ENCODE data around the gene MEAF6.

The MEAF6 gene

GRCh38 chr1:37471345-37472231, 43.0 kb downstream of the MEAF6 start:
- DNase-seq = no peak

DNA sequence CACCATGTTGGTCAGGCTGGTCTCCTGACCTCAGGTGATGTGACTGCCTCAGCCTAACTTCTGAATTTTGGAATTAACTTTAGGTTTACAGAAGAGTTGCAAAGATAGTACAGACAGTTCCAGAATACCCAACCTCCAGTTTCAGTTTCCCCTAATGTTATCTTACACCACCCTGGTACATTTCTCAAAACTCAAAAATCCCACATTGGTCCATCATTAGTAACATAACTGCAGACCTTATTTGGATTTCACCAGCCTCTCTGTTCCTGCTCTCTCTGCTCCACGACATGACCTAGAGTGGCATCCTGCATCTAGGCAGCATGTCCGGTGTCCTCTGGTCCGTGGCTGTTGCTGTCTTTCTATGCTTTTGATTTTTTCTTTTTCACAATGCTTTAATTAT, 45.2 kb downstream of the MEAF6 start:
- no peak for DNase-seq

DNA sequence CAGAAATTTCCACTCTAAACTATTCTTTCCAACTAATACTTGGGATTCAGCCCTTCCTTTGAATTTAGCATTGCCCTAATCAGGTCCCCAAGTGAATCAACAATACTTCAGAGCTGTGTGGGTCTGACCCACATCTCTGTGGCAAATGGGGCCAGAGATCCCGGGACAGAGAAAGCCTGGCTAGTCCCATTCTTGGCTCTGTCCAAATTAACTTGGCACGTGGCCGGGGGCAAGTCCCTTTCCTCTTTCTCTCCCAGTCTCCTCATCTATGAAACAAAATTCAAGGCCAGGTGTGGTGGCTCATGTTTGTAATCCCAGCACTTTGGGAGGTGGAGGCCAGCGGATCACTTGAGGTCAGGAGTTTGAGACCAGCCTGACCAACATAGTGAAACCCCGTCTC, 46.5 kb downstream of the MEAF6 start:
- DNase-seq = no peak

GRCh38 chr1:37465593-37466517, 48.7 kb downstream of the MEAF6 start:
- DNase-seq = no peak

DNA sequence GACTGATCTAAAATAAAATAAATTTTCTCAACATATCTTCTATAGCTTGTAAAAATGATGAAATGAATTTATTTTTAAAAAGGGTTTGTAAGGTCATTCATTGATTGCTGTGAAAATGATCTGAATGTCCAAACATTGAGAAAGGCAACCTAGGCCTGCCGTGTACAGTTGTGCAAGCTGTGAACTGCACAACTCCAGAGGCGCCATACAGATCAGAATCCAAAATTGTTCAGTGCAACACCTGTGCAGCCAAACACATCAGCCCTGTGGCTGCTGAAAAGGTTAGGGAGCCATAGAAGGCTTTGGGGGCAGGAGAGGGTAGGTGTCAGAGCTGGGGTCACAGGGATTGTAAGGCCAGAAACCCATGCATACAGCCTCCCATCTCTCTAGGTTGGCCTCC, 50.1 kb downstream of the MEAF6 start:
- DNase-seq = no peak

DNA sequence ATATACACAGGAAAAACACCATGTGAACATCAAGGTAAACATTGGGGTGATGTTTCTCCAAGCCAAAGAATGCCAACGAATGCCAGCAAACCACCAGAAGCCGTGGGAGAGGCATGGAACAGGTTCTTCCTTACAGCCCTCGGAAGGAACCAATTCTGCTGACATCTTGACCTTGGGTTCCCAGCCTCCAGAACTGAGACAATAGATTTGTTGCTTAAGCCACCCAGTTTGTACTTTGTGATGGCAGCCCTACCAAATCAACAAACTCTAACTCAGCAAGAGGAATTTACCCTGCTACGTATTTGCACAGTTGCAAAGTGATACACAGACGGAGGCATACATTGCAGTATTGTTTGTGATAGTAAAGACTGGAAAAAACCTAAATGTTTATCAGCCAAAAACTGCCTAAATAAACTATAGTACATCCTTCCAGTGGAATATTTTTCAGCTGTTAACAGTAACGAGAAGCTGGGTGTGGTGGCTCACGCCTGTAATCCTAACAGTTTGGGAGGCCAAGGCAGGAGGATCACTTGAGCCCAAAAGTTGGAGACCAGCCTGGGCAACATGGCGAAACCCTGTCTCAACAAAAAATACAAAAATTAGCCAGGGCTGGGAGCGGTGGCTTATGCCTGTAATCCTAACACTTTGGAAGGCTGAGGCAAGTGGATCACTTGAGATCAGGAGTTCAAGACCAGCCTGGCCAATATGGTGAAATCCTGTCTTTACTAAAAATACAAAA, 52.7 kb downstream of the MEAF6 start:
- DNase-seq = no peak

DNA sequence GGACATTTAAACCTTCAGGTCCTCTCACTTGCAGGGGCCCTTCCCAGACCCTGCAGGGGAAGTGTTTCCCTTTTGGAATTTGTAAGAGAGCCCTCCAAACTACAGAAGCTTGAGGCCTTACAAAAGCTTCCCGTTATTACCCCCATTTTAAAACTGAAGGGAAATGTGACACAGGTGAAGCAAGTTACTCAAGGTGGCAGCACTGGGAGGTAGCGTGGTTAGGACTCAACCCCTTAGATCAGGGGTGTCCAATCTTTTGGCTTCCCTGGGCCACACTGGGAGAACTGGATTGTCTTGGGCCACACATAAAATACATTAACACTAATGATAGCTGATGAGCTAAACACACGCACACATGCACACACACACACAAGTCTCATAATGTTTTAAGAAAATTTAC, 56.0 kb downstream of the MEAF6 start:
- DNase-seq = no peak

- DNase-seq = no peak
Measured at GRCh38 chr1:37456614-37457013, 58.0 kb downstream of the MEAF6 start.

DNA sequence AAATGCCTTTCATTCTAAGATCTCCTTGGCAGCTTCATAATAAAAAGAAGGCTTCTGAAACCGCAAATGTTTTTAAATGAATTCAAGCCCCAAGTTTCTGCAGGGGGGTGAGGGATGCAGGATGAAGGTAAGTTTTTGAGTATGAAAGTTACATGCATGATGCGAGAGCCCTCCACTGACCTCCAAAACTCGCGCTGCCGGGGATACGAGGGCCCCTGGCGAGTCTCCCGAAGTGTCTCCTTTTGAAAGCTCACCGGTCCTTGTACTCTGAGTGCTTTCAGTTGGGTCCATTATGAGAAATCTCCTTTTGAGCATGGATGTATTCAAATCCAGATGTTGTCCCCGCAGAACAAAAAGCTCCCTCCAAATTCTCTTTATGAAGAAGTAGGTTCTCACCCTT, 59.0 kb downstream of the MEAF6 start:
- no peak for DNase-seq

- DNase-seq = no peak
Measured at GRCh38 chr1:37453647-37454046, 60.9 kb downstream of the MEAF6 start.

DNA sequence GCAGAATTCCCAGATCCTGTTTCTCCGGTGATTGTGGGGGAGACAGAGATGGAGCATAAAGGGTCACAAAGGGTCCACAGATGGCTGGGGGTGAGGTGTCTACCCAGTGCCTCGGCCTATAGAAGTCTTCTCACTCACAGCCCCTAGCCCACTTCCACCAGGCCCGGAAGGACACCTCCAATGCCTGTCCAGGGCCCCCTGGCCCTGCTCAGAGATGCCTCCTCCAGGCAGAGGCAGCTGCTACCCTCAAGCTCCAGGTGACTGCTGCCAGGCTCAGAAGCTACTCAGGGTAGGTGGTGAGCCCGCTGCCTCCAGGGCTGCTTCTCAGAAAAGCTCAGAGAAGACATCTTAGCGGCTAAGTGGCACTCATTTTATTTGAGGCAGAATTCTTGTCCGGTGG, 62.1 kb downstream of the MEAF6 start:
- DNase-seq = no peak

- DNase-seq = no peak
Measured at GRCh38 chr1:37449936-37450335, 64.6 kb downstream of the MEAF6 start.

GRCh38 chr1:37448691-37449417, 65.7 kb downstream of the MEAF6 start:
- no peak for DNase-seq

GRCh38 chr1:37448185-37448584, 66.4 kb downstream of the MEAF6 start:
- no peak for DNase-seq

DNA sequence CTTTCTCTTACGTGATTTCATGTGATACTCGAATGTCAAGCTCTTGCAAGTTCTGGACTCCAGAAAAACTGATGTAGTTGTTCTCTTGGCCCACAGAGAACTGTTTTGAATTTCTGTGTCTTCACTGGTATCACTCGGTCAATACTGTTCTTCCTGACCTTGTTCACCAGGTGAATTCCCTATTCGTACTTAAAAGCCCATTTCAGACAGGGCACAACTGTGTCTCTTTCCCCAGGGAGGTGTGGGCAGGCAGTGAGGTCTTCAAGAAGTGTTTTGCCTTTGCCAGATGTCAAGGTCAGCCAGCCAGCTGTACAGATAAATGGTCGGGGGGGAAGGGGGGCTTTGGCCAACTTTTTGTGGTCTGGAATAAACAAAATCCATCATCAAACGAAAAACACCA, 67.7 kb downstream of the MEAF6 start:
- DNase-seq = no peak

DNA sequence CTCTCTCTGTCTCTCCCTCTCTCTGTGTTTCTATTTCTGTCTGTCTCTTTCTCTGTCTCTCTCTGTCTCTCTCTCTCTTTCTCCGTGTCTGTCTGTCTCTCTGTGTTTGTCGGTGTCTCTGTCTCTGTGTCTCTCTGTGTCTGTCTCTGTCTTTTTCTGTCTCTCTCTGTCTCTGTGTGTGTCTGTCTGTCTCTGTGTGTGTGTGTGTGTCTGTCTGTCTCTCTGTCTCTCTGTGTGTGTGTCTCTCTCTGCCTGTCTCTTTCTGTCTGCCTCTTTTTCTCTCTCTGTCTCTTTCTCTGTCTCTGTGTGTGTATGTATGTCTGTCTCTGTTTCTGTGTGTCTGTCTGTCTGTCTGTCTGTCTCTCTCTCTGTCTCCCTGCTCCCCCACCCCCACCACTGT, 71.9 kb downstream of the MEAF6 start:
- no peak for DNase-seq

Data from activated T-cell treated with anti-CD3 and anti-CD28 coated beads, Interleukin-2, amount 50 U/mL, for 1 hour (primary cell).